GM12875 (cell line): ENCODE results near the gene SCP2.

Experiments used
- H3K4me3 ChIP-seq: one replicate; pipeline ENCODE4 v1.5.1; 2011; ENCODE audit warnings: low read depth, low read length, control low read depth
- CTCF ChIP-seq: IDR thresholded peaks from 2 replicates; pipeline ENCODE4 v1.5.1; 2011; ENCODE audit warnings: low read depth, mild to moderate bottlenecking, control low read depth, inconsistent platforms, low read length, moderate library complexity, borderline replicate concordance; ENCODE audit not compliant: insufficient read depth

Gene SCP2

GRCh38 chr1:52926864-52927211 is 238 bp upstream of the SCP2 start:
- peak overlapping the region; percentile 74 for H3K4me3 ChIP-seq

GRCh38 chr1:52928015-52928404 is 934 bp downstream of the SCP2 start:
- H3K4me3 ChIP-seq = peak overlapping the region; percentile 74
- no peak for TF ChIP-seq CTCF

More at GRCh38 chr1:52926864-52927211, 238 bp upstream of the SCP2 start:
- TF ChIP-seq CTCF = no peak

- H3K4me3 ChIP-seq = no peak overlapping the region
- TF ChIP-seq CTCF = no peak
Observed at GRCh38 chr1:52929019-52929418, 1.9 kb downstream of the SCP2 start.

- no peak for TF ChIP-seq CTCF
- no peak overlapping the region for H3K4me3 ChIP-seq
Observed at GRCh38 chr1:52937433-52938182, 10.5 kb downstream of the SCP2 start.

- no peak overlapping the region for H3K4me3 ChIP-seq
- no peak for TF ChIP-seq CTCF
Observed at GRCh38 chr1:52938183-52938451, 11.0 kb downstream of the SCP2 start.

- no peak for TF ChIP-seq CTCF
- H3K4me3 ChIP-seq = no peak overlapping the region
Observed at GRCh38 chr1:52943876-52944416, 16.9 kb downstream of the SCP2 start.

- H3K4me3 ChIP-seq = no peak overlapping the region
- TF ChIP-seq CTCF = no peak
Observed at GRCh38 chr1:52944566-52944965, 17.5 kb downstream of the SCP2 start.
